ENCODE results near the gene PLCL1. TPM values are rescaled to one million over a fixed set of nuclear protein-coding genes. Genes with fewer than 3 reads are reported as not detected.

The PLCL1 gene
- total RNA-seq, 2 donors from 2014 or later, result 0.87 to 1.2 TPM

DNA sequence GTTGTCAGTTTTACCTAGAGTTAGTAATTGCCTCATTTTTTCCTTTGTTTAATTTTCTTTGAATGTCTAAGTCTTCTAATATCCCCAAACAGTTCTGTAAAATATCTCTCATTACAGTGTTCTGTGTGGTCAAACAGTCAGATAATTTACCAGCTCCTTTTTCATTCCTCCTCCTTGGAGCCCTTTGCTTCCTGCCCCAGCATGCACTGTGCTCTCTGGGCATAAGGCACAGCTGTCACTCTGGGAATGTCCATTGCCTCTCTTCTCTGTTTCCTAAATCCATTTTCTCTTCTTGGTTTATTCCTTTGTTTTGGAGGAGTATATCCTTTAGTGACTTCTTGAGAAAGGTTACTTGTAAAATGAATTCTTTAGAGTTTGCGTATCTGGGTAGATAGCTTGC is 139.3 kb downstream of the PLCL1 start:
- H3K27ac Mint-ChIP-seq, result peak overlapping the region; percentile 8
- H3K9me3 Mint-ChIP-seq, result peaks cover 3% of the 10 kb centered on the region
- no peaks in the 10 kb centered on the region for H3K36me3 Mint-ChIP-seq (ENCODE audit: low read depth)
- peaks cover 36% of the 10 kb centered on the region for H3K4me1 Mint-ChIP-seq
- H3K27me3 Mint-ChIP-seq, result no peaks in the 10 kb centered on the region
- ATAC-seq (replicated peaks), result no peak
- H3K4me3 Mint-ChIP-seq, result peak overlapping the region; percentile 5

DNA sequence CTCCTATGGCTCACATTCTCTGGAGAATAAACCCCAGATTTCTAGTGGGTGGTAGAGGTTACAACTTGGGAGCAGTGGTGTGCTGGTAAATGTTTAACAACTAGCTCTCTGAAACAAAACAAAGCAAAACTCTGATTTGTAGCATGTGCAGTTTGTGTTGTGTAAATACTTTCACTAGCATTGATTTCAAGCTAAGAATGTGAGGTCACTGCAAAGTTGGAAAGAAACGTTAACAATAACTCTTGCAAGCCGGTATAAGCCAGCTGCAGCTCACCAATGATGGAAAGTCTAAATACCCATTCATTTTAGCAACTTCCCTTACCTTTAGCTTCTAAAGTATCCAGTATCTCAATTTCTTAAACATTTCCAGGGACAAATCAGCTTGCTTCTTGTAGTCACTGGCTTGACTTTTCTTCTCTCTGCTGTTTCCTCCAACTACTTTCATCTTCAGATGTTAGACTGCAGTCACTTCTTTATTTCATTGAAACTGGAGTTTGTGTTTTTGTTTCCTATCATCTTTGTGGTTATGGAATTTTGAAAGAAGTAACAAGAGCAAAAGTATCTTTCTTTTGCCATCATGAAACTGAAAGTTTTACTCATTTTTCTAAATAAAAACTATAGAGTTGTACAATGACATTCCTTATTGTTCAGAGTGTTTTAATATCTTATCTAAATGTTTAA is 140.2 kb downstream of the PLCL1 start:
- no peak overlapping the region for H3K4me3 Mint-ChIP-seq

DNA sequence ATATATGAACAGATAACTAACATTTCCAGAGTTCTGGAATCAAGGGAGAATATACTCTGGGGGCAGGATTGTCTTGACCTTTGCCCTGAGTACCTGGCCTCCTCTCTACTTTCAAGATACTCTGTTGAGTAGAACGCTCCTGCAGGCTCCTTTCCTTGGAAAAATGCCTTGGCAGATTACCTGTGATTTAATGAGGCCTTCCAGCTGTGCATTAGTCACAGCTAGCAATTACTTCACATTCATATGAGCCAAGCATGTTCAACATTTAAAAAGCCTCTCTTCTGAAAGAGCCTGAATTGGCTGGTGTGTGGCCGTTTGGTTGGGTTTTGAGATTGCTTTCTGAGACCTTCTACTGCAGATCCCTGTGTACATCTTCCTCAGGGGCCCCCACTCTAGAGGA is 142.2 kb downstream of the PLCL1 start:
- no peaks in the 10 kb centered on the region for H3K27me3 Mint-ChIP-seq

More for the DNA sequence above, 140.2 kb downstream of the PLCL1 start:
- Mint-ChIP-seq H3K9me3 (peaks cover 3% of the 10 kb centered on the region), H3K27me3 (no peaks in the 10 kb centered on the region), H3K27ac (peak overlapping the region; percentile 8), H3K4me1 (peaks cover 40% of the 10 kb centered on the region), H3K36me3 (ENCODE audit: low read depth) (no peaks in the 10 kb centered on the region)
- peak; percentile 14 for ATAC-seq (replicated peaks)

DNA sequence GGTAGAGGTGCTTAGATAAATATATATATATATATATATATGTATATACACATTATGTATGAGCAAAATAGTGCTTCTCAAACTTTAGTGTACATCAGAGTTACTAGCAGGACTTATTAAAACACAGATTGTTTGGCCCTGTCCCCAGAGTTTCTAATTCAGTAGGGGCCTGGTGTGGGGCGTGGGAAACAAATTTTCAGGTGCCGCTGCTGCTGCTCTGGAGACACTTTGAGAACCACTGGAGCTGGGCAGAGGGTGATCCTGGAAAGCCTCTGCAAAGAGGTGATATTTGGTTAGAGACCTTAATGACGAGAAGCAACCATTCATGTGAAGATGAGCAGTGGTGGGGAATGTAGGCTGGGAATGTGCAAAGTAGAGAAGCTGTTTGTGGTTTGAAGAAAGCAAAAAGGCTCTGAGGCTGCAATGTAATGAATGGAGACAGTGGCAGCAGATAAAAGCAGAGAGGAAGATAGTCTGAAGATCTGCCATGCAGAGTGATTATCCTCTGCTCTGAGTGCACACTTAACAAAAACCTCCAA is 142.9 kb downstream of the PLCL1 start:
- ATAC-seq (replicated peaks), result no peak
- Mint-ChIP-seq H3K36me3 (ENCODE audit: low read depth) (no peaks in the 10 kb centered on the region), H3K27me3 (no peaks in the 10 kb centered on the region), H3K4me3 (no peak overlapping the region), H3K4me1 (peaks cover 36% of the 10 kb centered on the region), H3K9me3 (no peaks in the 10 kb centered on the region), H3K27ac (no peak overlapping the region)

More for the DNA sequence above, 142.2 kb downstream of the PLCL1 start:
- Mint-ChIP-seq H3K9me3 (peaks cover 3% of the 10 kb centered on the region), H3K36me3 (ENCODE audit: low read depth) (no peaks in the 10 kb centered on the region), H3K27ac (no peak overlapping the region), H3K4me1 (peaks cover 38% of the 10 kb centered on the region), H3K4me3 (no peak overlapping the region)
- no peak for ATAC-seq (replicated peaks)

DNA sequence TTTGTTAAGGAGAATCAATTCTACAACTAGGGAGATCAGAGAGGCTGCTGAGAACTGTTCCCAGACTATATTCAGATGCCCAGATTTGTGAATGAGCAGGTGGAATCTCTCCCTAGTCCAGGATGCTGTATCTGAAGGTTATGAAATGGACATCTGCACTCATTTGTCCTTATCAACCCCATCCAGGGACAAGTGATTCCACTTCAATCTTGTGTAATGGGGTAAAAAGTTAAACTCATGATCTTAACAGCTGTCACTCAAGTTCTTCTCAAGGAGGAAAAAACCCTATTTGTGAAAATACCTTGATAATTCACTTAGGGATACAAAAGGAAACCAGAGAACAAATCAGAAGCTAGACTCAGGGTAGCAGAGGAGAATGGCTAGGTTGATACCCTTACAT is 144.8 kb downstream of the PLCL1 start:
- peaks cover 34% of the 10 kb centered on the region for H3K4me1 Mint-ChIP-seq
- H3K27me3 Mint-ChIP-seq, result no peaks in the 10 kb centered on the region
- H3K4me3 Mint-ChIP-seq, result no peak overlapping the region
- H3K27ac Mint-ChIP-seq, result no peak overlapping the region
- ATAC-seq (replicated peaks), result no peak
- H3K36me3 Mint-ChIP-seq (ENCODE audit: low read depth), result no peaks in the 10 kb centered on the region
- no peaks in the 10 kb centered on the region for H3K9me3 Mint-ChIP-seq

DNA sequence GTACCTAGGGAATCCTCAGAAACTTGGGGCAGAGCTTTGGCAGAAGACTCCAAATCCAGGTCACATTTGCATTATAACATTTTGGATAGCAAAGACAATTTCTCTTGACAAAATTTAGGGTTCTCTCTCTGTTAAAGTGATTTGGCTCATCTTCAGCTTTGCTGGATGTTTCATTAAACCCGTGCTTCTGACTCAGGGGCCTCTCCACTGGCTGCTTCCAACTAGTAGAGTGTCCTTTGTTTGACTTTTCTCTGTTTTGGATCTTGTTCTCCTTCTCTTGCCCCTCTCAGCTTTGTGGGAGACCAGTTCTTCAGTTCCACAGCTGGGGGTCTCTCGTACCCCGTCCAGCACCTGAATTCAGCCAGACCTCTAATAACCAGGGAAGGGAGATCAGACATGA is 145.6 kb downstream of the PLCL1 start:
- no peaks in the 10 kb centered on the region for H3K36me3 Mint-ChIP-seq (ENCODE audit: low read depth)
- H3K4me1 Mint-ChIP-seq, result peaks cover 35% of the 10 kb centered on the region
- no peak overlapping the region for H3K4me3 Mint-ChIP-seq
- no peak for ATAC-seq (replicated peaks)
- H3K27ac Mint-ChIP-seq, result no peak overlapping the region
- H3K9me3 Mint-ChIP-seq, result no peaks in the 10 kb centered on the region
- no peaks in the 10 kb centered on the region for H3K27me3 Mint-ChIP-seq

DNA sequence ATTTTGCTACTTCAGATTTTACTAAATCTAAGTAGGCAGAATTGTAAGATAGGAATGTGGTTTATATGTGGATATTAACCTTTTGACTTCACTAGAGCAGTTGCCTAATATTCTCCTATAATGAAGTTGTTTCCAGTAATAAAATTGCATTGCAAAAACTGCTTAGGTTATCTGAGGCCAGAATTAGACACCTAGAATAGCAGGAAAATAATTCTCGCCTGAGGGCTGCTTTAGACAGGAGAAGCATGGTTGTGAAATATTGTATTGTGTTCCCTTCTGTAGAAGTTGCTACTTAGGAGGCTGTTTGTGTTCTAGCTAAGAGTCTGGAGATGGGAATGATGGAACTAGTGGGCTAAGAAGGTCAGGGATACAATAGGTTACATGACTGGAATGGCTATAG is 146.3 kb downstream of the PLCL1 start:
- Mint-ChIP-seq H3K4me3 (no peak overlapping the region), H3K4me1 (peaks cover 36% of the 10 kb centered on the region), H3K9me3 (no peaks in the 10 kb centered on the region), H3K27me3 (no peaks in the 10 kb centered on the region), H3K36me3 (ENCODE audit: low read depth) (no peaks in the 10 kb centered on the region), H3K27ac (no peak overlapping the region)
- no peak for ATAC-seq (replicated peaks)

DNA sequence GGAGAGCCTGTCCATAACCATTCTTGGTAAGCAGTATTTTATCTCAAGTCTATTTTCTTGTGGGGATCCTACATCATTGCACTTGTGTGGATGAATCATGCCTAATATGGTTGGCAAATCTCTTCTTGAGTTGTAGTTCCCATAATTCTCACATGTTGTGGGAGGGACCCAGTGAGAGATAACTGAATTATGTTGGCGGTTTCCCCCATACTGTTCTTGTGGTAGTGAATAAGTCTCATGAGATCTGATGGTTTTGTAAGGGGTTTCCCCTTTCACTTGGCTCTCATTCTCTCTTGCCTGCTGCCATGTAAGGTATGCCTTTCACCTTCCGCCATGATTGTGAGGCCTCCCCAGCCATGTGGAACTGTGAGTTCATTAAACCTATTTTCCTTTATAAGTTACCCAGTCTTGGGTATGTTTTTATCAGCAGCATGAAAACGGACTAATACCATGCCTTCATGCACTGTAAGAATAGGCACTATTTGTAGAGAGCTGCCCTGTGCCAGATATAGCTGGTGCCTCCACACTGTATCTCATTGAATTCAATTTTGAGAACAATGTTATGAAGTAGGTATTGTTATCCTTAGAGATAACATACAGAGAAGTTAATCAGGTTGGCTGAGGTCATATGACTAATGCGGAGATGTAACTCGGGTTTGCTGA is 148.3 kb downstream of the PLCL1 start:
- no peaks in the 10 kb centered on the region for H3K36me3 Mint-ChIP-seq (ENCODE audit: low read depth)

DNA sequence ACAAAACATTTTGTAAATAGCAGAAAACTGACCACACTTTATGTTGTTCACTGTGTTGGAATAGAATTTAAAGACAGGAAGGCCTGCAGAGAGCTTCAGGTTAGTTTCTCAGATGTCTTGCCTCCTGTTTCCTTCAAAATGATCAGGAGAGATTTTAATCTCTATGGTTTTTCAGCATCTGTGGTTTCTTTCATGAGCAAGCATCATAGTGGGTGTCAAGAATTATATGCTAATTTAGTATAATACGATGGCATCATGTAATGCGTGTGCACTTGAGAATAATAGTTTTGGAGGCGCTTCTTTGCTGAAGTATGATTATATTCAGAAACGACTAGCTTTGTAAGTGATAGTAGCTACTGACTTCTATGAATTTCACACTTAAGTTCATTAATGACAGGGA is 149.9 kb downstream of the PLCL1 start:
- no peaks in the 10 kb centered on the region for H3K27me3 Mint-ChIP-seq
- peak overlapping the region; percentile 45 for H3K4me3 Mint-ChIP-seq
- peaks cover 28% of the 10 kb centered on the region for H3K4me1 Mint-ChIP-seq
- no peaks in the 10 kb centered on the region for H3K36me3 Mint-ChIP-seq (ENCODE audit: low read depth)
- peak; percentile 22 for ATAC-seq (replicated peaks)
- peak overlapping the region; percentile 30 for H3K27ac Mint-ChIP-seq
- H3K9me3 Mint-ChIP-seq, result no peaks in the 10 kb centered on the region

More for the DNA sequence above, 148.3 kb downstream of the PLCL1 start:
- no peaks in the 10 kb centered on the region for H3K27me3 Mint-ChIP-seq
- H3K4me3 Mint-ChIP-seq, result peak overlapping the region; percentile 43
- ATAC-seq (replicated peaks), result peak; percentile 96
- H3K9me3 Mint-ChIP-seq, result no peaks in the 10 kb centered on the region
- H3K4me1 Mint-ChIP-seq, result peaks cover 35% of the 10 kb centered on the region
- peak overlapping the region; percentile 69 for H3K27ac Mint-ChIP-seq

DNA sequence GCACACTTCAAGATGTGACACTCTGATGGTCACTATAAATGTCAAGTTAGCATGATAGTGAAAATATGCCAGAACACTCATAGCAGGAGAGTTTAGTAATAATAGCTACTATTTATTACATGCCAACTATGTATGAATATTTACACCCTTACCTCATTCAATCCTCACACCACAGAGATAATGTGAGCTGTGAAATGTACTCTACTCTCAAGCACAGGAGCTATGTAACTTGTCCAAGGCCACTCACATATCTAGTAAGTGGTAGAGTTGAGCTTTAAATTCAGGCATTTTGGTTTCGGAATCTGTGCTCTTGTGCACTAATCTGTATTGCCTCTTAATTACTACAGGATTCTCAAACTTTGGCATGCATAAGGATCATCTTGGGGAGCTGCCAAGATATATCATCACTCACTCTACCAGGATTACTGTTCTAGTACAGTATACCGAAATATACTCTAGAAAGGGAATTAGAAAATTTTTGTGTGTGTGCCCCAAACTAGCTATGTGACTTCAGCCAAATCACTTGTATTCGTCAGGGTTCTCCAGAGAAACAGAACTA is 154.3 kb downstream of the PLCL1 start:
- Mint-ChIP-seq H3K27ac (no peak overlapping the region), H3K4me1 (peaks cover 21% of the 10 kb centered on the region), H3K36me3 (ENCODE audit: low read depth) (no peaks in the 10 kb centered on the region), H3K4me3 (no peak overlapping the region), H3K27me3 (no peaks in the 10 kb centered on the region), H3K9me3 (peaks cover 6% of the 10 kb centered on the region)
- no peak for ATAC-seq (replicated peaks)

DNA sequence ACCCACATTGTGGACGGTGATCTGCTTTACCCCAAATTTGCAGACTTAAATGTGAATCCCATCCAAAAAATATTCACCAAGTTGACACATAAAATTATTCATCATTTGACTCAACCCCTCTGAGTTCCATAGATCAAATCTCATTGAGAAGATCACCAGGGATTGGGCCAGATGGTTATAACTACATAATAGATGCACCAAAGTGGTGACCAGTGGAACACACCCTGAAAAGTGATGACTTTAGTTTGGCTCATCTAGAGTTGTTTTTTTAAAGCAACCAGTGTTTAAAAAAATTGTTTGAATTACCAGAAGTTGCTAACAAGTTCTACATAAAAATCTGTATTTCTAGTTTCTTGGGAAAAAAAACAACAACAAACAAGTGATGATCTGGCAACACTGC is 155.0 kb downstream of the PLCL1 start:
- Mint-ChIP-seq H3K27me3 (no peaks in the 10 kb centered on the region), H3K4me1 (peaks cover 14% of the 10 kb centered on the region), H3K4me3 (no peak overlapping the region), H3K9me3 (peaks cover 7% of the 10 kb centered on the region), H3K36me3 (ENCODE audit: low read depth) (no peaks in the 10 kb centered on the region), H3K27ac (no peak overlapping the region)
- ATAC-seq (replicated peaks), result no peak

DNA sequence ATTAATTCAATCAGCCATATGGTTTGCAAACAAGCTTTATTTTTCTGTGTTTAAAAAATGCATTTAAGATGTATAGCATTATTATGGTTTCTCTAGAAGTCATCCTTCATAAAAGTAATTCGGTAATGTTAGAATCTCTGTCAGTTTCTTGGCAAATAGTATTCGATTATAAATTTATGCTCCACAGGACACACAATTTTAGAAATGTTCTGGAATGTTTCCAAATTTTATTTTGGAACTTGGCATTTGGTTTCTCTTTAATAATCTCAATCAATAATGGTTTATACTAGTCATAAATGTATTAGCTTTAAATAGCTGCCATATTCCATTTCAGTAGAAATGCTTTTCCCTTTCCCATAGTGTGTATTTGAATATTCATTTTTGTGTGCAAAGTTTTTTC is 156.4 kb downstream of the PLCL1 start:
- H3K9me3 Mint-ChIP-seq, result peaks cover 16% of the 10 kb centered on the region
- no peaks in the 10 kb centered on the region for H3K27me3 Mint-ChIP-seq
- no peak overlapping the region for H3K27ac Mint-ChIP-seq
- no peaks in the 10 kb centered on the region for H3K36me3 Mint-ChIP-seq (ENCODE audit: low read depth)
- H3K4me3 Mint-ChIP-seq, result no peak overlapping the region
- no peak for ATAC-seq (replicated peaks)
- peaks cover 6% of the 10 kb centered on the region for H3K4me1 Mint-ChIP-seq

DNA sequence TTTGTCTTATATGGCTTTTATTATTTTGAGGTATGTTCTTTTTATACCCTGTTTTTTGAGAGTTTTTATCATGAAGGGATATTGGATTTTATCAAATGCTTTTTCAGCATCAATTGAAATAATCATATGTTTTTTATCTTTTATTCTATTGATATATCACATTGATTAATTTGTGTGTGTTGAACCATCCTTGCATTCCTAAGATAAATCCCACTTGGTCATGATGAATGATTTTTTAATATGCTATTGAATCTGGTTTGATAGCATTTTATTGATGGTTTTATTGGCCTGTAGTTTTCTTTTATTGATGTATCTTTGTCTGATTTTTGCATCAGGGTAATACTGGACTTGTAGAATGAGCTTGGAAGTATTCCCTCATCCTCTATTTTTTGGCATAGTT is 160.3 kb downstream of the PLCL1 start:
- Mint-ChIP-seq H3K27ac (no peak overlapping the region), H3K4me3 (no peak overlapping the region), H3K9me3 (peaks cover 16% of the 10 kb centered on the region), H3K27me3 (no peaks in the 10 kb centered on the region), H3K36me3 (ENCODE audit: low read depth) (no peaks in the 10 kb centered on the region), H3K4me1 (peaks cover 12% of the 10 kb centered on the region)
- no peak for ATAC-seq (replicated peaks)

DNA sequence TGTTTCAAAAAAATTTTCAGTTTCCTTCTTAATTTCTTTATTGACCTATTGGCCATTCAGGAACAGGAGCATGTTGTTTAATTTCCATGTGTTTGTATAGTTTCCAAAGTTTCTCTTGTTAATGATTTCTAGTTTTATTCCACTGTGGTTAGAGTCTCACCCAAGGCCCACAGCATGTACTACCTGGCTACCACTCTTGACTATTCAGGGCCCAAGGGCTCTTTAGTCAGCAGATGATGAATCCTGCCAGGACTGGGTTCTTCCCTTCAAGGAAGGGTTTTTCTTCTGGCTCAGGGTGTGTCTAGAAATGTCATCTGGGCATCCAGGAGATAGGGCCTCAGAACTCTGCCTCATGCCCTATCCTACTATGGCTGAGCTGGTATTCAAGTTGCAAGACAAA is 161.4 kb downstream of the PLCL1 start:
- no peaks in the 10 kb centered on the region for H3K27me3 Mint-ChIP-seq
- H3K9me3 Mint-ChIP-seq, result peaks cover 16% of the 10 kb centered on the region
- ATAC-seq (replicated peaks), result no peak
- H3K36me3 Mint-ChIP-seq (ENCODE audit: low read depth), result no peaks in the 10 kb centered on the region
- H3K4me3 Mint-ChIP-seq, result no peak overlapping the region
- H3K27ac Mint-ChIP-seq, result no peak overlapping the region
- H3K4me1 Mint-ChIP-seq, result peaks cover 8% of the 10 kb centered on the region

DNA sequence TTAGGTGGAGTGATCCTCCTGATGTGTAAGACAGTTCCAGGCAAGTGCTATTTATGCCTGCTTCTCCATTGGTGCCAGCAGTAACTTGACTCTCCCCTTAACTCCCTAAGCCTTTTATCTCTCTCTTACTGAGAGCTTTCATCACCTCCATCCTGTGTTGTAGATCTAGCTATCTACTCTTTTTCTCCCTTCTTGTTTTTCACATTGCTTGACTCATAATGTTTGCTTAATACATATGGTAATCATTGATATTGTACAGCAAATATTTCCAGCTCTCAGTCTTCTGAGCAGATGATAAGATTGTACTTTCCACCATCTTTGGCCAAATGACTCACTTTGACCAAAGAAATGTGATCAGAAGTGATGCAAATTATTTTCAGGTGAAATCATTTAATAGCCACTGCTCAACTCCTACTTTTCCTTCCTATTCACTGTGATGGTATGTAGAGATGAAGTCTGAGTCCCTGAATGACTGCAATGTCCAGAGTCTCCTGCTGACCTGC is 165.0 kb downstream of the PLCL1 start:
- ATAC-seq (replicated peaks), result peak; percentile 83
- Mint-ChIP-seq H3K4me1 (peaks cover 16% of the 10 kb centered on the region), H3K27ac (peak overlapping the region; percentile 32), H3K36me3 (ENCODE audit: low read depth) (no peaks in the 10 kb centered on the region), H3K4me3 (no peak overlapping the region), H3K27me3 (no peaks in the 10 kb centered on the region), H3K9me3 (peaks cover 8% of the 10 kb centered on the region)

Measured in activated T-helper 17 cell treated with anti-CD3 and anti-CD28 coated beads, Interleukin-2, amount 50 U/mL, for 72 hours (primary cell).